ENCODE results near the gene KCNF1. TPM values are rescaled to one million over a fixed set of nuclear protein-coding genes. Genes with fewer than 3 reads are reported as not detected.

Gene KCNF1, protein sequence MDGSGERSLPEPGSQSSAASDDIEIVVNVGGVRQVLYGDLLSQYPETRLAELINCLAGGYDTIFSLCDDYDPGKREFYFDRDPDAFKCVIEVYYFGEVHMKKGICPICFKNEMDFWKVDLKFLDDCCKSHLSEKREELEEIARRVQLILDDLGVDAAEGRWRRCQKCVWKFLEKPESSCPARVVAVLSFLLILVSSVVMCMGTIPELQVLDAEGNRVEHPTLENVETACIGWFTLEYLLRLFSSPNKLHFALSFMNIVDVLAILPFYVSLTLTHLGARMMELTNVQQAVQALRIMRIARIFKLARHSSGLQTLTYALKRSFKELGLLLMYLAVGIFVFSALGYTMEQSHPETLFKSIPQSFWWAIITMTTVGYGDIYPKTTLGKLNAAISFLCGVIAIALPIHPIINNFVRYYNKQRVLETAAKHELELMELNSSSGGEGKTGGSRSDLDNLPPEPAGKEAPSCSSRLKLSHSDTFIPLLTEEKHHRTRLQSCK
- total RNA-seq, result not detected in 2 replicates

DNA sequence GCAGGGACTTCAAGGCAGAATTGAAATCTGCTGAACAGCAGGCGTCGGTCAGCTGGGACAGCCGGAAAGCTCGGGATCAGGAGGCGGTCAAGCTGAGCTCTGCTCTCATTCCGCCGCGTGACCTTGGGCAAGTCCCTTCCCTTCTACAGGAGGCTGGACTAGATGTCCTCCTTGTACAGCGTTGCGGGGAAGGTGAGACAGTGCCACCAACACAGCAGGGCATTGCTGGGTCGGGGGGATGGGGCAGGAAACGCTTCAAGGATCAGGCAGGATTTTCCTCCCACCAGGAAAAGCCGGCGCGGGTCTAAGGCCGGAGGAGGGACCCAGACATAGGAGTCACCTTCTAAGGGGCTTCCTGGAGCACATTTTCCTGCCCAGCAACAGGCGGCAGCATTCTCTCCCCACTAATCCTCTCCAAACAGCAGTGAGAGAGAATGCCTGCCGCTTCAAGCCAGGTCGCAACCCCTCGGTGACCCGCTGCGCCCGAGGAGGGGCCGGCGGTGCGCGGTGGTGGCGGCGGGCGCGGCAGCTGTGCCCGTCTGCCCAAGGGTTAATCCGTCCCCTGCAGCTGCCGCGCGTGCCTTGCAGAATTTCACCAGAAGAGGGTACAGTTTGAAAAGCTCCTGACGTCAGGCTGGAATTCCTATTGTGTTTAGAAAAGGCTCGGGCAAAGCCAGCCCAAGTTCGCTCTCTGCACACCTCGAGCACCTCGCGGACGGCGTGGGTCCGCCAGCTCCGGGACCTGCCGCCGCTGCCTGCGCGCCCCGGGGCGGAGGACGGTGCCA, at the start of gene KCNF1:
KCNF1 (plus strand) TSS at position 644 of the 785 bp plus-strand sequence. CDS start 493 bp downstream, outside the sequence.

Small RNA genes within 50 kb of the gene (small RNA-seq; reads per million reads assigned to genes)
- gene AC079587.1, result not detected

Other genes with a start within 250 kb of the KCNF1 start
- 38.6 and 53.2 TPM in 2 replicates for gene NOL10, start 222.0 kb upstream of the KCNF1 start, total RNA-seq
- under 0.01 TPM in 2 replicates for gene ATP6V1C2, start 190.3 kb upstream of the KCNF1 start, total RNA-seq
- gene PDIA6, start 99.1 kb upstream of the KCNF1 start, total RNA-seq, result 293 and 361 TPM in 2 replicates
- gene SLC66A3, start 243.5 kb downstream of the KCNF1 start, total RNA-seq, result 26.0 and 37.5 TPM in 2 replicates